Hepatocyte (in vitro differentiated cells): ENCODE data around the gene PHACTR1. TPM values are rescaled to one million over a fixed set of nuclear protein-coding genes. Genes with fewer than 3 reads are reported as not detected.

Experiments used
- DNase-seq: peaks from one replicate; pipeline ENCODE4 v3.0.0-alpha.2; 2016; ENCODE audit warnings: low spot score
- H2AFZ ChIP-seq: fragments of 200-600 bp; sonication (generic); 2 replicates; pipeline ENCODE4 v1.6.0; 2016; ENCODE audit warnings: antibody characterized with exemption, mild to moderate bottlenecking
- H3K27ac ChIP-seq: fragments of 200-600 bp; sonication (generic); 2 replicates; pipeline ENCODE4 v1.5.1; 2016; ENCODE audit warnings: mild to moderate bottlenecking
- H3K27me3 ChIP-seq: fragments of 200-600 bp; sonication (generic); 2 replicates; pipeline ENCODE4 v1.6.1; 2016
- H3K36me3 ChIP-seq: fragments of 200-600 bp; sonication (generic); replicated peaks from 2 replicates; pipeline ENCODE4 v1.5.1; 2016; ENCODE audit warnings: low read depth; ENCODE audit not compliant: insufficient read depth
- H3K4me1 ChIP-seq: fragments of 200-600 bp; sonication (generic); 2 replicates; pipeline ENCODE4 v1.5.1; 2016; ENCODE audit warnings: mild to moderate bottlenecking, moderate library complexity; ENCODE audit not compliant: insufficient read depth
- H3K4me2 ChIP-seq: fragments of 200-600 bp; sonication (generic); 2 replicates; pipeline ENCODE4 v1.6.0; 2016
- H3K4me3 ChIP-seq: fragments of 200-600 bp; sonication (generic); 2 replicates; pipeline ENCODE4 v1.5.1; 2016; ENCODE audit warnings: mild to moderate bottlenecking
- H3K79me2 ChIP-seq: fragments of 200-600 bp; sonication (generic); 2 replicates; pipeline ENCODE4 v1.6.0; 2017; ENCODE audit warnings: mild to moderate bottlenecking
- H3K9me2 ChIP-seq: fragments of 200-600 bp; sonication (generic); replicated peaks from 2 replicates; pipeline ENCODE4 v1.6.0; 2017; ENCODE audit warnings: mild to moderate bottlenecking; ENCODE audit not compliant: insufficient read depth
- H3K9me3 ChIP-seq: fragments of 200-600 bp; sonication (generic); 2 replicates; pipeline ENCODE4 v1.5.1; 2016; ENCODE audit warnings: low read depth, mild to moderate bottlenecking
- H4K20me1 ChIP-seq: fragments of 200-600 bp; sonication (generic); 2 replicates; pipeline ENCODE4 v1.6.0; 2016; ENCODE audit warnings: mild to moderate bottlenecking; ENCODE audit not compliant: insufficient read depth, poor library complexity, severe bottlenecking
- CTCF ChIP-seq: fragments of 200-600 bp; sonication (generic); IDR thresholded peaks from 2 replicates; pipeline ENCODE4 v1.5.1; 2016; ENCODE audit warnings: antibody characterized with exemption, mild to moderate bottlenecking; ENCODE audit not compliant: poor library complexity
- EZH2 ChIP-seq: fragments of 200-600 bp; sonication (generic); IDR thresholded peaks from 2 replicates; pipeline ENCODE4 v1.6.1; 2016; ENCODE audit warnings: antibody characterized with exemption, mild to moderate bottlenecking, borderline replicate concordance
- EZH2phosphoT487 ChIP-seq: fragments of 200-600 bp; sonication (generic); IDR thresholded peaks from one replicate; pipeline ENCODE4 v1.6.1; 2018; ENCODE audit warnings: antibody characterized with exemption, mild to moderate bottlenecking, low read depth, moderate library complexity; ENCODE audit not compliant: unreplicated experiment, severe bottlenecking
- WGBS: methylation state at CpG from one replicate; pipeline ENCODE4 v1.1.6; 2016; ENCODE audit warnings: low lambda C conversion rate; ENCODE audit errors: missing lambda C conversion rate; 5-methylcytosine and 5-hydroxymethylcytosine counted together
- polyA plus RNA-seq: library from polyadenylated mRNA; unstranded; fragments of >200 nt; fragmentation: Nextera tagmentation; extraction: Ambion mirVana; gene quantifications from 2 replicates; pipeline ENCODE4 v1.2.1, GENCODE V29; 2016
- total RNA-seq: library from RNA; depleted of rRNA; stranded (reverse); fragments of >200 nt; gene quantifications from 2 replicates; pipeline ENCODE4 v1.2.3, GENCODE V29; 2014

PHACTR1 gene
- total and polyA plus RNA-seq, 2 experiments from 2014 or later = 3.0 to 4.3 TPM

- no peaks in the 10 kb centered on the region for H3K36me3 ChIP-seq
These were observed 594.6 kb downstream of the PHACTR1 start for GRCh38 chr6:13311155-13311554.

GRCh38 chr6:13314806-13315205, 598.2 kb downstream of the PHACTR1 start:
- Histone ChIP-seq H3K9me3 (no peaks in the 10 kb centered on the region), H3K9me2 (no peaks in the 10 kb centered on the region), H3K4me2 (no peak overlapping the region), H4K20me1 (no peaks in the 10 kb centered on the region), H2AFZ (no peak overlapping the region), H3K4me3 (no peak overlapping the region), H3K4me1 (no peaks in the 10 kb centered on the region), H3K36me3 (no peaks in the 10 kb centered on the region), H3K79me2 (no peaks in the 10 kb centered on the region), H3K27me3 (no peaks in the 10 kb centered on the region), H3K27ac (no peak overlapping the region)
- no peak for DNase-seq
- no peak for TF ChIP-seq EZH2phosphoT487

More at GRCh38 chr6:13311155-13311554, 594.6 kb downstream of the PHACTR1 start:
- Histone ChIP-seq H4K20me1 (no peaks in the 10 kb centered on the region), H2AFZ (no peak overlapping the region), H3K4me2 (no peak overlapping the region), H3K79me2 (no peaks in the 10 kb centered on the region), H3K9me3 (no peaks in the 10 kb centered on the region), H3K27ac (no peak overlapping the region), H3K27me3 (no peaks in the 10 kb centered on the region), H3K4me3 (no peak overlapping the region), H3K9me2 (no peaks in the 10 kb centered on the region), H3K4me1 (no peaks in the 10 kb centered on the region)
- DNase-seq = no peak
- 35% methylated on average over 1 of the region's 1 CpG for WGBS
- TF ChIP-seq CTCF = no peak

GRCh38 chr6:13315896-13316295, 599.3 kb downstream of the PHACTR1 start:
- Histone ChIP-seq H2AFZ (no peak overlapping the region), H3K4me1 (no peaks in the 10 kb centered on the region), H3K4me2 (no peak overlapping the region), H3K9me2 (no peaks in the 10 kb centered on the region), H4K20me1 (no peaks in the 10 kb centered on the region), H3K36me3 (no peaks in the 10 kb centered on the region), H3K9me3 (no peaks in the 10 kb centered on the region), H3K27ac (no peak overlapping the region), H3K79me2 (no peaks in the 10 kb centered on the region), H3K27me3 (no peaks in the 10 kb centered on the region), H3K4me3 (no peak overlapping the region)
- DNase-seq = no peak
- TF ChIP-seq CTCF (no peak), EZH2phosphoT487 (no peak), EZH2 (no peak)
- 98% methylated on average over 5 of the region's 5 CpGs for WGBS

GRCh38 chr6:13318821-13319220, 602.3 kb downstream of the PHACTR1 start:
- H2AFZ ChIP-seq = no peak overlapping the region
- 98% methylated on average over 2 of the region's 2 CpGs for WGBS
- no peaks in the 10 kb centered on the region for H3K4me1 ChIP-seq
- no peak for DNase-seq
- no peaks in the 10 kb centered on the region for H3K79me2 ChIP-seq
- no peaks in the 10 kb centered on the region for H4K20me1 ChIP-seq
- H3K4me2 ChIP-seq = no peak overlapping the region
- H3K4me3 ChIP-seq = no peak overlapping the region
- H3K36me3 ChIP-seq = no peaks in the 10 kb centered on the region
- H3K9me3 ChIP-seq = no peaks in the 10 kb centered on the region
- TF ChIP-seq EZH2phosphoT487 (no peak), EZH2 (no peak), CTCF (no peak)
- no peaks in the 10 kb centered on the region for H3K9me2 ChIP-seq
- H3K27ac ChIP-seq = no peak overlapping the region
- H3K27me3 ChIP-seq = no peaks in the 10 kb centered on the region
